Measurements from ENCODE around the gene EDEM1.

EDEM1 gene

GRCh38 chr3:5198986-5199731, 11.7 kb downstream of the EDEM1 start:
- DNase-seq (ENCODE audit: low read depth), result no peak

- DNase-seq (ENCODE audit: low read depth), result no peak
Measured at GRCh38 chr3:5201536-5201935, 14.0 kb downstream of the EDEM1 start.

DNA sequence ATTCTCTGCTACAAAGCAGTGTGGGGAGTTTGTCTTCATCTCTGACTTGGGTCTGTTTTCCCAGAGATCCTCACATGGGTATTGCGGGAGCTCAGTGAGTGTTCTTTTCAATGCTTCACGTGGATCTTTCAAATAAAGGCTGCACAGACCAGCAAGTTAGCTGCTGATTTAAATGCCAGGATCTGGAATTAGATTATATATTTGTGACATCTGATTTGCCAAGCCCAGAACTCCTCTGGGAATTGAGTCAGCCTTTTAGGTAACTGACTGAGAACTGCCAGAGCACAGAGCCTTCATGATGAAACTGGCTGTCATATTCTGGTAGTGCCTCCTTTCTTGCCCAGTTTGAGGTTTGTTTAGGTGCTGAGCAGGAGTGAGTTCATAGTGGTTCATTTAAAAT, 14.7 kb downstream of the EDEM1 start:
- DNase-seq (ENCODE audit: low read depth), result no peak

DNA sequence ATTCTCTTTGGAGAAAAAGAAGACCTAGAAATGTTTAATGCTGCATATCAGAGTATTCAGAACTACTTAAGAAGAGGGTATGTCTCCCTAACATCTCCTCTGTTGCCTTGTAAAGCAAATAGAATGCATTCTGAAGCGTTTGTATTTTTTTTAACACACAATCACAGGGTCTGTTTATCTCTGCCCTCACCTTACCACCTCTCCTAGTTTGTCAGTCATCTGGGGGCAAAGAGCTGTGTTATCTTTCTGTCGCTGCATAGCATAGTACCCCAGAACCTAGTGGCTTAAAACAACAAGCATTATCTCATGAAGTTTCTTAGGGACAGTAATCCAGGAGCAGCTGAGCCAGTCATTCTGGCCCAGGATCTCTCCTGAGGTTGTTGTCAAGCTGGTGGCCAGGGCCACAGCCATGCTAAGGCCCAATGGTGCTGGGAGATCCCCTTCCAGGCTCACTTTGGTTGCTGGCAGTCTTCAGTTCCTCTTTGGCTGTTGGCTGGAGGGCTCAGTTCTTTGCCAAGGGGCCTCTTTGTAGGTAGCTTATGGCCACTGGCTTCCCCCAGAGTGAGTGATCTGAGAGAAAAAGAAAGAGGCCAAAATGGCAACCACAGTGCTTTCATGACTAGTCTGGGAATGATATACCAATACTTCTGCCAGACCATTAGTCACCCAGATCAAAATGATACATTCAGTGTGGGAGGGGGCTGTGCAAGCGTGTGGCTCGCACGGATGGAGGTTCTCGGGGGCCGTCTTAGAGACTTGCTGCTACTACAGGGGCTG, 17.8 kb downstream of the EDEM1 start:
- DNase-seq (ENCODE audit: low read depth), result no peak

DNA sequence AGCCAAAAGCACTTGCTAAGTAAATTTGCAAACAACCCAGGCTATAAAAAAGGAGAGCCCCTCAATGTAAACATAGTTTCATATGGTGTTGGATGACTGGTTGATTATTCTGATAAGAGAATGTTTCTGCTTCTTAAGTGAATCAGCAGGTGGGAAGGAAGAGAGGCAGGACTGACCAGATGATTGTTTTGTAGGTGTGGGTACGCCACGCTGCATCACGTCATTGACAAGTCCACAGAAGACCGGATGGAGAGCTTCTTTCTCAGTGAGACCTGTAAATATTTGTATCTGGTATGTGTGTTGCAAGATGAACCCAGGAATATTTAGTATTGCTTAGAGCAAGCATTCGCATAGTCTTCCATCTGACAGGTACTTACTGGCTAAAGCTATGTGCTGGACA, 23.4 kb downstream of the EDEM1 start:
- no peak for DNase-seq (ENCODE audit: low read depth)

- DNase-seq (ENCODE audit: low read depth), result no peak
Measured at GRCh38 chr3:5212628-5213573, 25.4 kb downstream of the EDEM1 start.

DNA sequence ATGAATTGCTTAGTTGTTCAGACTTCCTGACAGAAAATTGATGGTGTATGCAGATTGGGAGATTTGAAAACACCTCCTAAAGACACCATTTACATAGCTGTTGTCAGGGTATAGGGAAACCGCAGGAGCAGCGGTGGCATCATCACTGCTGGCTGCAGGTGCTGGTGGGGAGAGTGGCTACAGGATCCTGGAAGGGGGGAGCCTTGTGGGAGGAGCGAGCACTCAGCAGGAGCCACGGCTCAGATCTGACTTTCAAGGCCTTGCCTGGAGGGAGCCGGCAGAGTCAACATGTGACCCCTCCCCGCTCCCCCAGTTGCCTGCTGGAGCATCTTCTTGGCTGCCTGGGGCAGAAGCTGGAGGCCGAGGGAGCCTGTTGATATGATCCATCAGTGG, 26.1 kb downstream of the EDEM1 start:
- no peak for DNase-seq (ENCODE audit: low read depth)

GRCh38 chr3:5214352-5214751, 26.8 kb downstream of the EDEM1 start:
- DNase-seq (ENCODE audit: low read depth), result no peak

GRCh38 chr3:5217824-5218595, 30.5 kb downstream of the EDEM1 start:
- no peak for DNase-seq (ENCODE audit: low read depth)

GRCh38 chr3:5218815-5219214, 31.3 kb downstream of the EDEM1 start:
- no peak for DNase-seq (ENCODE audit: low read depth)

- no peak for DNase-seq (ENCODE audit: low read depth)
Measured at GRCh38 chr3:5219216-5219615, 31.7 kb downstream of the EDEM1 start.

GRCh38 chr3:5220193-5220592, 32.7 kb downstream of the EDEM1 start:
- no peak for DNase-seq (ENCODE audit: low read depth)

- DNase-seq (ENCODE audit: low read depth), result no peak
Measured at GRCh38 chr3:5220667-5221431, 33.3 kb downstream of the EDEM1 start.

DNA sequence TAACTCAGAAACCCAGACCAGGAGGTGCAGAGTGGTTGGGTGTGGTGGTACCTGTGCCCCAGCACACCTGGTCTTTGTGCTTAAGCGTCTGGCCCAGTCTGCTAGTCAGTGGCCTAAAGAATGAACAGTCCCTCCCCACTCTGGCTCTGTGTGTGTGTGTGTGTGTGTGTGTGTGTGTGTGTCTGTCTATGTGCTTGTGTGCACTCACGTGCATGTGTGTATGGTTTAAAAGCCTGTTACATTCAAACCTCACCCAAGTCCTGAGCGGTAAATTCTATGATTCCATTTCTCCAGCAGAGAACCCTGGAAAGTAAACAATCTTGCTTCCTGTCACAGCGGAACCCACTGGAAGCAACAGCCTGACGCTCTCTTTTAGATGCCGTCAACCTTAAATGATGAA, 34.2 kb downstream of the EDEM1 start:
- no peak for DNase-seq (ENCODE audit: low read depth)

DNA sequence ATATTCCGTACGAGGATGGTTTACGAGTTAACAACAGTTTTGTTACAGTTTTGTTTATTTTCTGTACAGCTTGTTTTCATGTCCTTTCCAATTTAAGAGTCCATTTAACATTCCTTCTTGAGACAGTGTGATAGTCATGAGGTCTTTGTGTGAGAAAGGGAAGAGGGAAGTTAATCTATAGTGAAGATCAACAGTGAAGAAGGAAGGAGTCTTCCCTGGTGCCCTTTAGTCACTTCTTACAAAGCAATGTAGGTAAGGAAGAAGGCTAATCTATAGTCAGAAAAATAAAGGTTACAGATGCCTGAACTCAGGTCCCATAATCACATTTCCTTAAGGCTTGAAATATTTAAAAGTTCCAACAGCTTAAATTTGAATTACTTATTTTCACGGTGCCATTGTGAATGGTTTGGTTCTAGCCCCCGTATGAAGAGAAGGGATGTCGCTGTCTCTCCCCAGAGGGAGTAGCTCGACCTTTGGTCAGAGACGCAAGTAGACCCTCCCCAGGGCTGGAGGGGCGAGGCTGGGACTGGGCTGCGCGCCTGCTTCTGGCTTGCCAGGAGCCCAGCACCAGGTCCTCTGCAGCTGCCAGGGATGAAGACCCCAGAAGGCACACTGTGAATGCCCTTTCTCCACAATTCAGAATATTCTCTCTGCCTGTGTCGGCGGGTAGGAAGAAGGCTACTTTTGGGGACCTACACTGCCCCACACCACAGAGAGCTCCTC, 34.9 kb downstream of the EDEM1 start:
- no peak for DNase-seq (ENCODE audit: low read depth)

GRCh38 chr3:5226783-5227182, 39.3 kb downstream of the EDEM1 start:
- no peak for DNase-seq (ENCODE audit: low read depth)

GRCh38 chr3:5227812-5228211, 40.3 kb downstream of the EDEM1 start:
- no peak for DNase-seq (ENCODE audit: low read depth)

GRCh38 chr3:5229414-5229813, 41.9 kb downstream of the EDEM1 start:
- DNase-seq (ENCODE audit: low read depth), result no peak

DNA sequence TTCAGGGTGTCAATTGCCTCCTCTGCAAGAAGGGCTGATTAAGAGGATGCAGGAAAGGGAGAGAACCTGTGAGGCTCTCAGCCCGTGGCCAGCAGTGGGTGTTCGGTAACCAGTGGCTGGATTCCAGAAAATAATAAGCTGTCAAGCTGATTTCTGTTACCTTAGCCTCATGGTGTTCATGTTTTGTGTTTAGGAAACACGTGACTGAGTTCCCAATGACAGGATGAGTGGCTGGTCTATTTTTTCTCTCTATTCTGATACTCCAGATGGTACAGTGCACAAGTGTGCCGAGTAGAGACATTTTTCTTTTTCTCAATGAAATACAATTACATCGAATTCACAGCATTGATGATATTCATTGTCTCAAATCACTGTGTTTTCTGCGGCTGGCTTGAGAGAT, 43.6 kb downstream of the EDEM1 start:
- DNase-seq (ENCODE audit: low read depth), result no peak

GRCh38 chr3:5231487-5231886, 44.0 kb downstream of the EDEM1 start:
- DNase-seq (ENCODE audit: low read depth), result no peak

Data from activated T-helper 1 cell treated with Interleukin-2 at 50 U/mL for 16 hours (primary cell).